ENCODE results near the gene USP49.
A peak's percentile ranks its signal among the peaks of the same experiment; 100 is the strongest.
"Not testable (repeated sequence)": the region's sequence is repeated elsewhere in the genome, so short reads cannot be mapped to it uniquely, and the experiment has no call there.

The USP49 gene

DNA sequence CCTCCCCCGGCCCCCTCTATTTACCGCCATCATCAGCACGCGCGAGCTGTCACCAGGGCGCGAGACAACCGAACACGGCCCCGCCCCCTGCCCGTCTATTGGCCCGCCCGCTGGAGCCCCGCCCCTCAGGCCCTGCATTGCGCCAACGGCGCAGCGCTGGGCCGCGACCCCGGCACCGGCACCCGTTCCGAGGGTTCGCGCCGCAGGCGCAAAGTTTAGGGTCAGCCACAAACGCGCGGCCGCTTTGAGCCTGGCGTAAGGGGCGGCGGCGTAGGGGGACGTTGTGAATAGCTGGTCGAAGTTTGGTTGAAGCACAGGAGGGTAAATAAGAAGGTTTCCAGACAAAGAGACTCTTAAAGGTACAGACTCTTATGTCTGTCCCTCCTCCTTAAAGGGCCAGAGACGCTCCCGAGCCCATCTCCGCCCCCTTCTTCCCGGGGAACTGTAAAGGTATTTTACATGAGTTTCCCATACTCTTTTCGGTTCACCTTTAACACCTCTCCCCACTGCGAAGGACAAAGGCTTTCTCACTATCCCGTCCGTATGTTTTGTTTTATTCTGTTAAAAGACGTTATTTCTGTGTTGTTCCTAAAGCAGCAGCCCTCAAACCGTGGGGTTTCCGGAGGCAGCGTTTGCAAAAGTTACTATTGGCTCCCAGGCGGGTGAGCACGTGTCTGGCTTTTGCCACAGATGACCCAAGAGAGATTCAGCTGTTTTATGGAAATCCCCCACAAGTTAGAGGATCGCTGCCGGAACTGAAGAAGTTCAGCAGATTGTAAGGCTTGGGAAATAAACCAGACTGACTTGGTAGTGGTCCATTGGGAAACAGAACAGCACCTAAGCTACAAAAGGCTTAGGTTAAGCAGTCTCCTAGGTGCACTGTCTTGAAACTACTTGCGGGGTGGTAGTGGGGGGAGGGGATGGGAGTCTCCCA, at the start of gene USP49:
Gene USP49 (minus strand): TSS at position 76 of the 934 bp plus-strand sequence. CDS start 88,392 bp downstream, outside the sequence.
- peak; percentile 96 for DNase-seq
- ATAC-seq: peak; percentile 97

DNA sequence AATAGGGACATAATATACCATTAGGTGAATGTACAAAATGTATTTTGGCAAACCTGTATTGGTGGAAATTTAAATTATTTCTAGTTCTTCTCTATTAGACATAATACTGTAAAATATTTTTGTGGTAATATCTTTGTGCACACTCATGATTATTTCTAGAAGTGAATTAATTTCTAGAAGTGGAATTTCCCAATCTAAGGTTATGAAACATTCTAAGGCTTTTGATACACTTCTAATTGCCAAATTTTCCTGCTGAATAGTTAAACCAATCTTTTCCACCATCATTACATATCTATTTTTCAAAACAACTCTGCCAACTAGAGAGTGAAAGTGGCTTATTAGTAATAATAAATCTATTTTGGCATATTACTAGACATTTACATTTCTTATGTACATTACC, 48.3 kb upstream of the USP49 start:
- ATAC-seq: no peak
- DNase-seq: no peak

- ATAC-seq, DNase-seq: not testable (repeated sequence)
Observed at GRCh38 chr6:41942882-41943281, 47.7 kb upstream of the USP49 start.

DNA sequence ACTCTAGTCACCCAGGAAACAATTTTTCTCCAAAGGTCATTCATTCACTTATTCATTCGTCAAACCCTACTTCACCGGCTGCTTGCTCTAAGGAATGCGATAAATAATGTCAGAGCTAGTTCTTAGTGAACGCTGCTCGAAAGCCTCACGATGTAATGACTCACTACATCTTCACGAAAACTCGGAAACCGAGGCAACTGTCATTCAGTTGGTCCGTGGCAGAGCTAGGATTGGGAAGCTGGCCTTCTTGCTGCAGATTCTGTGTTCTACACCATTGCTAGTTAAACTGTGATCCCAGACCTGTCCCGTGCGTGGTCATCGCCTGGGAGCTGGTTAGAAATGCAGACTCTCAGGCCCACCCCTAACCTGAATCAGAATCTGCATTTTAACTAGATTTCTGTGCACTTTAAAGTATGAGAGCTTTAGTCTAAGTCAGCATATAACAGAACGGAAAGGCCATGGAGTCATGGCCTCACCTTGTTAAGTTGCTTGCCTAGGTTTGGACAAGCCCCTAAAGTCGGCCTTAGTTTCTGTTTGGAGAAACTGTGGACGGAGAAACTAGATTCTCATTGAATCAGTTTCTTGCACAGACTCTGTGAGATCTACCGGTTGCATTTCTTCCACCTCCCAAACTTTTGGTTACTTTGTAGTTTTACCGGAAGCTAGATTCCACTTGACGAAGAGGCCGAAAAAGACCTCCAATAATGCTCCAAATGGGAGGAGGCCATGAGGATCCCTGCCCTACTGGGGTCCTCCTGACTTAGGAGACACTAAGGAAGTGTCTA, 47.1 kb upstream of the USP49 start:
- DNase-seq (no peak), ATAC-seq (peak; percentile 44)

DNA sequence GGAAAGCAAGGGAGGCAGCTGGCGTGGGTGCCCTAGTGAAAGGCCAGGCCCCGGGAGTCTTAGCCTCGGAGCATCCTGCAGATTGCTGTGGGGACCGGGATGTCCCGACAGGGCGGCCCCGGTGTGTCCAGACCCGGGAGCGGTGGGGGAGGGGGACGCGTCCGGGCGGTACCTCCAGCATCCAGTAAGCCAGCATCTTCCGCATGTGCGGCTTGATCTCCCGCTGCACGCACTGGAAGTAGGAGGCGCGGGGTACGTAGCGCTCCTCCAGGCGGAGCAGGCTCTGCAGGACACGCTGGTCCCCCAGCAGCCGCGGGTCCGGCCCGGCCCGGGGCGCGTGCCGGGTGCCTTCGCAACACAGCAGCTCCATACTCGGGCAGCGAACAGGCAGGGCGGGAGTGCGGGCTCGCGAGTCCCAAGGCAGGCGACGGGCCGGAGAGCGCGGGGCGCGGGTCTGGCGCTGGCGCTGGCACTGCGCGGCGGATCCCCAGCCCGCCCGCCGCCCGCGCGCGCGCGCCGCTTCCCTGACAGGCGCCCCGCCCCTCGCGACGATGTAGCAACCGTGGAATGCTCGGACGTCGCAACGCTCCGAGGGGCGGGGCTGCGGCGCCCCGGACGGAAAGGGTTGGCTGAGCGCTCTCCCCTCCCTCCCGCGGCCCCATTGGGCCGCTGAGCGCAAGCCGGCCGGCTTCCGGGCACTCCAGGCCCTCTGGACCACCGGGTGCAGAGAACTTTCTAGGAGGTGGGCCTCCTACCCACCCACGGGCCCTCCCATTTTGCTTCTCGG, 46.3 kb upstream of the USP49 start, which contains the start of gene CCND3:
Gene CCND3 (minus strand): TSS at position 529 of the 787 bp plus-strand sequence. CDS start 159 bp downstream, at position 370.
- DNase-seq: peak; percentile 95
- peak; percentile 86 for ATAC-seq

- DNase-seq (peak; percentile 68), ATAC-seq (no peak)
Observed at GRCh38 chr6:41940759-41941279, 45.6 kb upstream of the USP49 start.

- peak; percentile 68 for DNase-seq
- ATAC-seq: no peak
Observed at GRCh38 chr6:41939848-41940758, 44.9 kb upstream of the USP49 start.

GRCh38 chr6:41939176-41939847, 44.1 kb upstream of the USP49 start:
- ATAC-seq: peak; percentile 6
- peak; percentile 69 for DNase-seq

DNA sequence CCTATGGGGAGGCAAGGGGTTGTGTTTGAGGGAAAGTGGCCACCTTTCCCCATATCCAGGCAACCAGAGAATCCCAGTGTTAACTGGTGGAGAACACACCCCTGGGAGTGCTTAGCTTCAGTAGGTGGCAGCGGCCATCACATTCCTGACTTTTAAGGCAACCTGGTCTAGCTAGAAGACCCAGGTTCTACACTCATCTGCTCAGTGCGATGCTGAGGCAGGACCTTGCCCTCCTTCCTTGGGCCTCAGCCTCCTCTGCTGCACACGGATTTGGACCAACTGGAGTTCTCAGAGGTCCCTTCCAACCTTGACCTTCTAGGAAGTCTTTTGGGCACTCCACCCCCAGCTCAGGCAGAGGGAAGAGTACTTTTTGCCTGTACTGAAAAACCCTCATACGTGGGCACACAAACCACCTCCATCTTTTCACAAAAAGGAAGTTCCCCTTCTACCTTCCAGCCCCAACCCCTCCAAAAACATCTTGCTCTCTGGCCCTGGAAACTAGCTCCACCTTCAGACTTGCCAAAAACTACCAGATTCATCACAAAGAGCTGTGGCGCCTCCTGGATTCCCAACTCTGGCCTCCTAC, 43.5 kb upstream of the USP49 start:
- DNase-seq (no peak), ATAC-seq (no peak)

DNA sequence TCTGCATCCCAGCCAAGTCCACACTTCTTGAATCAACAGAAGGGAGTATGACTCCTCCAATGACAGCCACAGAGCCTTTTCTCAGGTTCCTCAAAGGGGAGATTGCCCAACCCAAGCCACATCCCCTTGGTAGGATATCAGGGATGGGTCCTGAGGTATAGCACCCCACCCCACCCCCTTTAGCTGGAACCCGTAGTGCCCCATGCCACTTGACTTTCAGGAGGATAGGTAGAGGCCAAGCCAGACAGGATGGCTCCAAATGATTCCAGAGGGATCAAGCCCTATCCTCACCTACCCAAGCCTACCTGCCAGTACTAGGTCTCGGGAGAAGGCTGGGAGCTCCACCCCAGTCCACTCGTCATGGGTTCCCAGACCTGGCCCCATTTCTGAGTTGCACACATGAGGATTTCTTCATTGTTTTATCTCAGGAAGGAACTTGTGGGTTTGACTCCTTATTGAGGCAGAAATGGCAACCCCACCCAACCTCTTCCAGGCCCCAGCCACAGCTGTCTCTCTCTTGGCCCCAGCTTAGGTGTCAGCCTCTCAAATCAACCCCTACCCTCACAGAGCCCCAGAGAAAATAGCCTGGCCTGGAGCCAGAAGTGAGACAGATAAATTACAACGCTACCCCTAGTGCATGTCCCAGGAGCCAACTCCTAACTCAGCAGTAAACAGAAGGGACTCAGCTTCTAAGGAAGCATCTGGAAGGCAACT, 42.8 kb upstream of the USP49 start:
- peak; percentile 30 for DNase-seq
- no peak for ATAC-seq

DNA sequence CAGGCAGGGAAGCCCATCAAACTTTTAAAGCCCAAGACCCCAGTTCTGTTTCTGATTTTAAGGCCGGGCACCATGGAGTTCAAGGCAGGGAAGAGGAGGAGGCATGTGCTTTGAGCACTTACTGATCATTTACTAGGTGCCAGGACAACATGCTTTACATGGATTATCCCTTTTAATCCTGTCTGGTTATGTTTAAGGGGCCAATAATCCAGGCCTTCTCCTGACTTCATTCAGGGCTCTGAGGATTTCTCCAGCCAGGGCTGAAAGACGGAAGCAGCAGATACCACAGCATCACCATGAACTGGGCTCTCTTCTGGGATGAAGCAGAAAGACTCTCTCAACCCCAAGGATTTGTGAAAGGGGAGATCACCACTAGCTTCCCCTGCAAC, 42.3 kb upstream of the USP49 start:
- DNase-seq: no peak
- ATAC-seq: no peak

DNA sequence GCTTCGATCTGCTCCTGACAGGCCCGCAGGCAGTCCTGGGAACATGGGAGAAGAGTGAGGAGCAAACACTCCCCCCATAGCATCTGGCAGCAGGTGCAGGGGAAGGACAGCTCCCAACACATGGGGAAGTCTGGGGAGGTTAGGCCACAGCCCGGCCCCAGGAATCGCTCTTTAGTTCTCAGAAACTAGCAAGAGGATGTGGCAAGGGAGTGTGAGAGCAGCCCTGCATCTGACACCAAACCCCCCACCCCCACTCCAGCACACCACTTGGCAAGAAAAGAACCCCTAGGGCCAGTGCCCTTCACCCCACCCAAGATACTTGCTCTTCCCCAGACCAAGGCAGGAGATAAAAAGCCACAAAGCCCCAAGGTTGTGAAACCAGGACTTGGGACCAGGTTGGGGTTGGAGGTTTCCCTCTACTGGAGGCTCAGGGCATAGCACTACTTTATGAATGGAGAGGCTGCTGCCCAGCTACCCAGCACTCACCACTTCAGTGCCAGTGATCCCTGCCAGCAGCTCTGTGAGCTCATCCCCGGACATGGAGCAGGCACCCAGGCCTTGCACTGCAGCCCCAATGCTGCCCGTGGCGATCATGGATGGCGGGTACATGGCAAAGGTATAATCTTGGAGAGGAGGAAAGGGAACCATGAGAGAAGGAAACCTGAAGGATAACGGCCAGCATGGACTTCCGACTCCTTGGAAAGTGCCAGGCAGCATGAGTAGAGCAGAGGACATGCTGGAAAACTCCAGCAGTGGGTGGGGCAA, 41.1 kb upstream of the USP49 start:
- DNase-seq (peak; percentile 81), ATAC-seq (peak; percentile 70)

DNA sequence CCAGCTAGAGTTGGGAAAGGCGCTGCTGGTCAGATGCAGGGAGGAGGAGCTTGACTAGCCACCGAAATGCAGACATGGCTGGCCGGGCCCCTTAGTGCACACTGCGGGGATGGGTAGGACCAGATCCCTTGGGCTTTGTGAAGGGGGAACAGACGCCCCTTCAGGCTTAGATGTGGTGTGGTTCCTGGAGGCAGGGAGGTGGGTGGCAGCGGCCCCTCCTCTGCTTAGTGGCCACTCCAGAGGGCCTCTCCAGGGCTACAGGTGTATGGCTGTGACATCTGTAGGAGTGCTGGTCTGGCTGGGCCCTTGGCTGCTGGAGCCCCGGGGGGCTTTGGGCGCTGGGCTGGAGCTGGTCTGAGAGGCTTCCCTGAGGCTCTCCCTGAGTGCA, 40.5 kb upstream of the USP49 start:
- ATAC-seq: no peak

GRCh38 chr6:41935193-41935574, 40.0 kb upstream of the USP49 start:
- ATAC-seq (no peak), DNase-seq (no peak)

More for the DNA sequence above, 40.5 kb upstream of the USP49 start:
- DNase-seq: no peak

DNA sequence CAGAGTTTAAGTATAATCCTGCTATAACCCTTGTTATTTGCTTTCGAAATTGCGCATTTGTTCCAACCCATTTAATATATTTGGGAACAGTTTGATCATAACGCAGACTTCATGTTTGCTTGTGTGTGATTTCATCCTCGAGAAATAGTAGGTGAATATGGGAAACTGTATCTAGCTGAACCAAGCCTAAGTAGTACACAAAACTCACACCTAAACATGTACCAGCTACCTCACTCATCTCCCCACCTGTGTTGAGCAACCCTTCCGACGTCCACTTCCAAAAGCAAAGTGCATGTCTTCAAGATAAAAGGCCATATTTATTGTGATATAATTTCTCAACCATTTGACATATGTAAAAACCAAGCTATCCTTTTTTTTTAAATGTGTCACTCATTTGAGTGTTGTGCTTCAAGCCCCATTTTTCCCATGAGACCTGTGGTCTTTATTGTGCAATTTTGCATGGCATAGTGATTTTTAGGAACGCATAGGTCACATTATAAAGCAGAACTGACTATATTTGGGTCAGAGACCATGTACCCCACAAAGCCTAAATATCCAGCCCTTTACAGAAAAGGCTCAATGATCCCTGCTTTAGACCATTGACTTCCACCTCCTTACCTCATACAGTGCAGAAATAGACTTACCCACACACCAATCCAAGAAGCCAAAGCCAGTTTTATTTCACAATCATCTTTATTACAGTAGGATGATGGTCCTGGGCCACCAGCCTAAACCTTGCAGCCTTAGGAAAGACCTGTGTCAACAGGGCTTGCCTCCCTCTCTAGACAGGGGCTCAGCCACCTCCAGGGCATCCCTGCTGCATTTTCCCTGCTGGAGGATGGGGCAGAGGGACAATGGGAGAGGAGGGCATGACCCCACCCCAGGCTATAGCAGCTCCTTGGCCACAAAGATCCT, 39.4 kb upstream of the USP49 start:
- no peak for ATAC-seq
- no peak for DNase-seq

- ATAC-seq: no peak
Observed at GRCh38 chr6:41932378-41932777, 37.2 kb upstream of the USP49 start.

GRCh38 chr6:41931792-41932191, 36.6 kb upstream of the USP49 start:
- no peak for ATAC-seq
- no peak for DNase-seq

More at GRCh38 chr6:41932378-41932777, 37.2 kb upstream of the USP49 start:
- DNase-seq: no peak

All from stimulated activated naive CD8-positive, alpha-beta T cell treated with anti-CD3 and anti-CD28 coated beads, Interleukin-15, Interleukin-2, amounts not matched to agents 100 U/mL and 50 U/mL, for 24 hours (primary cell).